ENCODE measurements around the gene PLCB1. TPM values are rescaled to one million over a fixed set of nuclear protein-coding genes. Genes with fewer than 3 reads are reported as not detected.

Gene PLCB1
- total RNA-seq, 1 experiment from 2014 or later: 6.0 TPM

DNA sequence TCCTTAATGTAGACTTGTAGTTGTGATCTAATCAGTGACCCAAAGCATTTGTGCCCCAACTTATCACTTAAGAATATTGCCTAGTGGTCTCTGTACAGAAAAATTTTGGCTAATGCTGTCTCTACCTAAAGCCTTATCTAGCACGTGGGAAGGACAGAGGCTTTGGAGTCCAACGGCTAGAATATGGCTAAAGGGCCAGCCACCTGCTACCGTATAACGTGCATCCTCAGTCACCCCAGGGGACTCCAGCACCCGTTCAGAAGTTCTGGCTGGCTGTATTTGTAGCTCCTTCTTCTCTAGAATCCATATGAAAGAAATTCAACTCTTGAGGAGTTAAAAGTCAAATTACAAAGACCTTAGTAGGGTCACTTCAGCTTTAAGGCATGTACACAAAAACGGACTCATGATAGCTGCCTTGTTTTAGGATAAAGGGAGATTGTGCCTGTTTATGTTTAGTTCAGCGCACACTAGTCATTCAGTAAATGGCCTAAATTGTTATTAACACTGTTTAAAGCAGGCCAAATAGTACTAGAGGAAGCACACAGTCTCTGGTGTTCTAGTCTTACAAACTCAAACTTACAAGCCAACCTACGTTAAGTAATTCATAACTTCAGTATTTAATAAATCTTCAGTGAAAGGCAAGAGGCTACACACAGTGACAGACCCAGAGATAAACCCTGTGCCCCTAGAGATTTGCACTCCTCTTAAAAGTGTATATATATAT lies 529.3 kb downstream of the PLCB1 start:
- TF ChIP-seq, protein P1, sequence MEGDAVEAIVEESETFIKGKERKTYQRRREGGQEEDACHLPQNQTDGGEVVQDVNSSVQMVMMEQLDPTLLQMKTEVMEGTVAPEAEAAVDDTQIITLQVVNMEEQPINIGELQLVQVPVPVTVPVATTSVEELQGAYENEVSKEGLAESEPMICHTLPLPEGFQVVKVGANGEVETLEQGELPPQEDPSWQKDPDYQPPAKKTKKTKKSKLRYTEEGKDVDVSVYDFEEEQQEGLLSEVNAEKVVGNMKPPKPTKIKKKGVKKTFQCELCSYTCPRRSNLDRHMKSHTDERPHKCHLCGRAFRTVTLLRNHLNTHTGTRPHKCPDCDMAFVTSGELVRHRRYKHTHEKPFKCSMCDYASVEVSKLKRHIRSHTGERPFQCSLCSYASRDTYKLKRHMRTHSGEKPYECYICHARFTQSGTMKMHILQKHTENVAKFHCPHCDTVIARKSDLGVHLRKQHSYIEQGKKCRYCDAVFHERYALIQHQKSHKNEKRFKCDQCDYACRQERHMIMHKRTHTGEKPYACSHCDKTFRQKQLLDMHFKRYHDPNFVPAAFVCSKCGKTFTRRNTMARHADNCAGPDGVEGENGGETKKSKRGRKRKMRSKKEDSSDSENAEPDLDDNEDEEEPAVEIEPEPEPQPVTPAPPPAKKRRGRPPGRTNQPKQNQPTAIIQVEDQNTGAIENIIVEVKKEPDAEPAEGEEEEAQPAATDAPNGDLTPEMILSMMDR (IDR thresholded peaks at IDR 0.05; ENCODE audit: unreplicated experiment): no peak
- Mint-ChIP-seq H3K27ac (ENCODE audit: unreplicated experiment) (no peak overlapping the region), H3K9me3 (ENCODE audit: low read depth, unreplicated experiment) (no peaks in the 10 kb centered on the region), H3K4me1 (ENCODE audit: low read depth, unreplicated experiment) (peaks cover 10% of the 10 kb centered on the region), H3K36me3 (ENCODE audit: insufficient read depth, unreplicated experiment) (peaks cover 5% of the 10 kb centered on the region), H3K27me3 (ENCODE audit: unreplicated experiment) (peaks cover 7% of the 10 kb centered on the region), H3K4me3 (ENCODE audit: low read depth, unreplicated experiment) (no peak overlapping the region)
- DNase-seq: no peak
- CTCF ChIA-PET: interaction anchor here (0.5 kb wide), 1 partner anchor 259 kb away, joined by 3 read pairs; no protein-coding TSS in a partner anchor
- intact Hi-C loops (cut with micrococcal nuclease; ENCODE audit: unreplicated experiment): no loop called here
- no TSS peak for BruUV-seq (replicated peaks)

- no peaks in the 10 kb centered on the region for H3K4me1 Mint-ChIP-seq (ENCODE audit: low read depth, unreplicated experiment)
- BruUV-seq (replicated peaks): no TSS peak
- H3K27ac Mint-ChIP-seq (ENCODE audit: unreplicated experiment): no peak overlapping the region
- CTCF ChIA-PET: no interaction called here
- intact Hi-C loops (cut with micrococcal nuclease; ENCODE audit: unreplicated experiment): no loop called here
- TF ChIP-seq, protein P1 (IDR thresholded peaks at IDR 0.05; ENCODE audit: unreplicated experiment): no peak
- no peaks in the 10 kb centered on the region for H3K9me3 Mint-ChIP-seq (ENCODE audit: low read depth, unreplicated experiment)
- no peak for DNase-seq
- peaks cover 5% of the 10 kb centered on the region for H3K36me3 Mint-ChIP-seq (ENCODE audit: insufficient read depth, unreplicated experiment)
- H3K27me3 Mint-ChIP-seq (ENCODE audit: unreplicated experiment): no peaks in the 10 kb centered on the region
- no peak overlapping the region for H3K4me3 Mint-ChIP-seq (ENCODE audit: low read depth, unreplicated experiment)
Observed at GRCh38 chr20:8662433-8662954, 530.4 kb downstream of the PLCB1 start.

DNA sequence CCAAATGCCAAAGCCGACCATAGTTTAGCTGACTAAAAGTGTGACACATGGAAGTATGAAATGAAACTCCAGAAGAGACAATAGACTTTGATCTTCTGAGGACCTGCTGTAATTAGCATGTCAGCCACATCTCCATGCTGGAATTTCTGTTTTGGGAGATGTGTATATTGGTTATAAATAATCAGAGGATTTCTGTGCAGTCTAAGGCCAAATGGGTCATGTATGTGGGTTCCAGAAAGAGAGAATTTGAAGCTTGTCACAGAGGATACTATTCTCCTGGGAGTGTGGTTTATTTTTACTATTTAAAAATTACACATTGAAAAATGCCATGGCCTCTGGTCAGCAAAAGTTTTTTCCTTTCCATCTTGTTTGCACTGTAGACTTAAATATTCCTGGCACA lies 531.4 kb downstream of the PLCB1 start:
- BruUV-seq (replicated peaks): no TSS peak
- H3K27me3 Mint-ChIP-seq (ENCODE audit: unreplicated experiment): no peaks in the 10 kb centered on the region
- intact Hi-C loops (cut with micrococcal nuclease; ENCODE audit: unreplicated experiment): no loop called here
- H3K36me3 Mint-ChIP-seq (ENCODE audit: insufficient read depth, unreplicated experiment): peaks cover 5% of the 10 kb centered on the region
- no peak overlapping the region for H3K4me3 Mint-ChIP-seq (ENCODE audit: low read depth, unreplicated experiment)
- H3K4me1 Mint-ChIP-seq (ENCODE audit: low read depth, unreplicated experiment): no peaks in the 10 kb centered on the region
- TF ChIP-seq, protein P1 (IDR thresholded peaks at IDR 0.05; ENCODE audit: unreplicated experiment): no peak
- H3K27ac Mint-ChIP-seq (ENCODE audit: unreplicated experiment): no peak overlapping the region
- DNase-seq: no peak
- CTCF ChIA-PET: no interaction called here
- H3K9me3 Mint-ChIP-seq (ENCODE audit: low read depth, unreplicated experiment): no peaks in the 10 kb centered on the region

DNA sequence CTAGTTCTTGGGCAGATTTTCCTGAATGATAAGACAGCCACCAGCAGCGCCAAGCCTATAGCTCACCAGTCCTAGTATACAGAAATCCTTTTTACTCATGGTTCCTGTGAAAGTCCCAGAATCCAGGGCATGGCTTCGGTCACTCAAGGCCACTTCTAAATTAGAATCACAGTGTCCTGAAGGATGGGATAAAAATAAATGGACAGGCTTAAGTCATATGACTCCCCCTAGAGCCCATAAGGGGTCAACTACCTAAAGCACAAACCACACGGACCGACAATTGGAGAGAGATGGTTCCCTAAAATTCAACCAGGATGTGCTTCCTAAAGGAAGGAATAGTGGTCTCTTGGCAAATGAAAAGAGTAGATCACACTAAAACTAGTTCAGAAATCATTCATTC lies 532.7 kb downstream of the PLCB1 start:
- no TSS peak for BruUV-seq (replicated peaks)
- no peaks in the 10 kb centered on the region for H3K4me1 Mint-ChIP-seq (ENCODE audit: low read depth, unreplicated experiment)
- intact Hi-C loops (cut with micrococcal nuclease; ENCODE audit: unreplicated experiment): no loop called here
- no peaks in the 10 kb centered on the region for H3K27me3 Mint-ChIP-seq (ENCODE audit: unreplicated experiment)
- H3K9me3 Mint-ChIP-seq (ENCODE audit: low read depth, unreplicated experiment): no peaks in the 10 kb centered on the region
- DNase-seq: no peak
- H3K36me3 Mint-ChIP-seq (ENCODE audit: insufficient read depth, unreplicated experiment): peaks cover 5% of the 10 kb centered on the region
- CTCF ChIA-PET: no interaction called here
- H3K4me3 Mint-ChIP-seq (ENCODE audit: low read depth, unreplicated experiment): no peak overlapping the region
- no peak overlapping the region for H3K27ac Mint-ChIP-seq (ENCODE audit: unreplicated experiment)
- TF ChIP-seq, protein P1 (IDR thresholded peaks at IDR 0.05; ENCODE audit: unreplicated experiment): no peak

Measured in Calu3 (cell line).